Stromal cell of bone marrow (primary cell): ENCODE data around the gene SLC25A45.
A peak's percentile ranks its signal among the peaks of the same experiment; 100 is the strongest.
"Not testable (repeated sequence)": the region's sequence is repeated elsewhere in the genome, so short reads cannot be mapped to it uniquely, and the experiment has no call there.

ENCODE experiments used
- DNase-seq: peaks from one replicate; pipeline ENCODE4 v3.0.0-alpha.2; 2012; ENCODE audit warnings: low read depth

Gene SLC25A45

DNA sequence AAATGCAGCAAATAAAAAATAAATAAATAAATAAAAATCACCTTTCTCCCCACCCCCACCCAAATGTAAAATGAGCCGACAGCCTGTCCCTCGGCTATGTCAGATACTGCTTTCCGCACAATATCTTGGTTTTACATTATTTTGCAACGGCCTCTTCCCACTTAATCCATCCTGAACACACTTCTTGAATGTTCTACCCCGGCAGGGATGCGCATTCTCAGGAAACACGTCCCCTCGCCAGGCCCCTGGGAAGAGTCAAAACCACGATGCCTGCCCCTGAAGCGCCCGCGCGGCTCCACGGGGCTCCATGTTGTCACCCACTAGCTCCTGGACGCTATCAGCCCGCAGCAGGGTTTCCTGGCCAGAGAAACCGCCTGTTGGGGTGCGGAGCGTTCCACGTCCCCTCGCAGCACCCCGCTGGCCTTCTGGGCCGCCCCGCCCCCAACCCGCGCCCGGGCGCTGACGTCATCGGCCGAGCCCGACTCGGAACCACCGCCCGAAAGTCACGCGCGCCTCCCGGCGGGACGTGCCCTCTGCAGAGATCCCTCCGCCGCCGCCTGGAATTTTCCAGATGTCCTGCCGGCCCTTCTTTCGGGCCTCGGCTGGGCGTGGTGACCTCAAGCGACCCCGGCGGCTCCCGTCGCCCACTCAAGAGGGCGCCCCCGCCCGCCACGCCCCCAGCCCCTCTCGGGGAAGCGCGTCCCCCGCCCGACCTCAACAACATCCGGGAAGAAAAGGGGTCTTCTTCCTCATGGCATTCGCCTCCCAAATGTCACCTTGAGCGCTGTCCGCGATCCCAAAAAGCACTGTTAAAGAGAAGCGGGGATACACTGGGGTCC, 39.6 kb upstream of the SLC25A45 start:
- peak; percentile 93 for DNase-seq

DNA sequence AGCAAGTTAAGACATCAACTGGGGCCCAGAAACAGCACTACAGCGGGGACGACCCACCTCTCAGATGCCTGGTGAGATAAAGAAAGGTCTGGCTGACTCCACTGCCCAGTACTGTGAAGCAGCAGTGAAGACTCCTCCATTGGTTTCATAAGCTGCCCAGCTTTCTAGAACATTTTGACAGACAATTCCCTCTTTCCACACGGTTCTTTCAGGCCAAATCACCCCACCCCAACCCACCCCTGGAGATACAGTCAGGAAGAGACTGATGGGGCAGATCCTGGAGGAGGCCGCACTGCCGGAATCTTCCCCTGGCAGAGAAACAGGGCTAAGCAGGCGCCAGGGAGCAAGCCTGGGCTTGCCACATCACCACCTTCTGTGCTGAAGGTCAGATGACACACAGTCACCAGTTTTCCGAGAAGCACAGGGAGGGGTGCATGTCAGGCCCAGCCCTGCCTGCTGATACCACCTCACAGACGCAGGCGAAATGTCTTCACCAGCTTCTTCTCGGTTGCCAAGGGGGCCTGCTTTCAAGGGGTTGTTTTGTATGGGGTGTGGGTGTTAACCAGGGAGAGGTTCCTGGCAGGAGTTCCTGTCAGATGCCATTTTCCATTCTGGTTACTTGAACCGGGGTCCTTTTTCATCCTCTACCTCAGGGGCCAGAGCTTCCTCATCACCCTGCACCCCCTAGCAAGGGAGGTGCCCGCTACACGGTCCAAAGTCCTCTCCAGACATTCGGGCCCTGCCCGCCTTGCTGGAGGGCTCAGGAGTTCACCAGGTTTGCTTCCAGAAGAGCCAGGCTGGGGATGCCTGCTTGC, 38.7 kb upstream of the SLC25A45 start:
- peak; percentile 100 for DNase-seq

DNA sequence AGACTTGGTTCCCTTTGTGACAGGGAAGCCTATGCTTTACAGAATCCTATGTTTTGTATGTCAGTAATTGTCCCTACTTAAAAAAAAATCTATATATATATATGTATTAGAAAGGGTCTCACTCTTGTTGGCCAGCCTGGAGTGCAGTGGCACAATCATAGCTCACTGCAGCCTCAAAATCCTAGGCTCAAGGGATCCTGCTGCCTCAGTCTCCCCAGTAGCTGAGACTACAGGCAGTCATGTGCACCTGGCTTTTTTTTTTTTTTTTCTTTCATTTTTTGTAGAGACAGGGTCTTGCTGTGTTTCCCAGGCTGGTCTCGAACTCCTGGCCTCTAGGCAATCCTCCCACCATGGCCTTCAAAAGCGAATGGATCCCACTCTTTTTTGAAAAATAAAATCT, 38.1 kb upstream of the SLC25A45 start:
- DNase-seq: no peak

DNA sequence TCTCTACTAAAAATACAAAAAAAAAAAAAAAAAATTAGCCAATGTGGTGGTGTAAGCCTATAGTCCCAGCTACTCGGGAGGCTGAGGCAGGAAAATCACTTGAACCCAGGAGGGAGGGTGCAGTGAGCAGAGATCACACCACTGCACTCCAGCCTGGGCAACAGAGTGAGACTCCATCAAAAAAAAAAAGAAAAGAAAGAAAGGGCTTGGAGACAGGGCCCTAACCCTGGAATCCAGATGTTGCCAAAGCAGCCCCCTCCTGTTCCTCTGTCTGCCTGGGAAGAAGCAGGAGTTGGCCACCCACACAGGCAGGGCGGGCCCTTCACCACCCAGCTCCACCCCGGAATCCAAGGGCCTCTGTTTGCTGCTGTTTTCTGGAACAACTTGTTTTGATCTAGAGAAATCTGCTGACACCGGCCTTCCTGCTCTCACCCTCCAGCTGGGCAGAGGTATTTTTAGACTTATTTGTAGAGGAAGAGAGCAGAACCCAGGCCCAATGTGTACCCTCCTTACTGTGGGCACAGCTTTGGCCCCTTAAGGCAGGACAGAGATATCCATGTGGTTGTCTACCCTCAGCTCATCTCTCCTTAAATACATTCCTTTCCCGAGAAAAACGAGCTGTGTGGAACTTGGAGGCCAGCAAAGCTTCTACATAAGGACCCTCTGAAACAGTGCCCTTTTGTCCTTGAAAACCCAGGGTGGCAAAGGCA, 37.5 kb upstream of the SLC25A45 start:
- DNase-seq: peak; percentile 94

DNA sequence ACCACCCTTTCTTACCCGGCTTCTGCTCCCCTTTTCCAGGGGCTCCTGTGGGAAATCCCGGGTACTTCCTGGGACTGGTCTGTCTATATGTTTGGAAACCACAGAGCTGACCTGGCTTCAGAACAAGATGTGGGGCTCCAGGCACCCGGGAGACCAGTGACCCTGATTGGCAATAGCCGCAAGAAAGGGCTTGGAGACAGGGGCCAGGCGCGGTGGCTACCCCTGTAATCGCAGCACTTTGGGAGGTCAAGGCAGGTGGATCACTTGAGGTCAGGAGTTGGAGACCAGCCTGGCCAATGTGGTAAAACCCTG, 37.0 kb upstream of the SLC25A45 start:
- no peak for DNase-seq

DNA sequence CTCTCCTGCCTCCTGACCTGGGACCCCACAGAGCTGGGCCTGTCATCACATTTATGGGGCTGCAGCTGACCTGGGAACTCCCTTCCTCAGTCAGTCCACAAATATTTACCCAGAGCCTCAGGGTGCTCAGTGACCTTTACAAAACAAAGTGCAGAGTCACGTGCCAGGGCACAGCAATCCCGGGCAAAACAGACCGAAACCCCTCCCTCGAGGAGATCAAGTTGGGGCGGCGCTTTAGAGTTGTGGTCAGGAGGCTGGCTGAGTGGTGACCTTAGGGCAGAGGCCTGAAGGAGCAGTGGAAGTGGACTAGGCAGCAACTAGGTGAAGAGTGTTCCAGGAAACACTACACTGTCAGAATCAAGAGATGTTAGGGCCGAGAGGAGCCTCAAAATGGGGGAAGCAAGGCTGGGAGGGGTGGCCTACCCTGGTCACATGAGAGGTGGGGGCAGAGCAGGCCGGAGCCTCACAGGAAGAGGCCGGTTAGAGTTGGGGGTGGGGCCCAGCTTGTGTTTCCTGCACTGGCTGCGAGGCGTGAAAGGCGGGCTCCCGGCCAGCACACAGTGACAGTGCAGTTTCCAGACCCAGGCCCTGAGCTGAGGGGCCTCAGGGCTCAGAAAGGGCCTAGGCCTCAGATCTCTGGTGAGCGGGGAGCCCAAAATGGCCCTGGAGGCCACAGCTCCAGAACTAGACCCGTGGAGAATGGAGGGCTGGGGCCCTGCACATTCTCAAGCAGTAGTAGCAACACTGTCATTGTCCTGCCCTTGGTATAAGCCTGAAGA, 36.4 kb upstream of the SLC25A45 start:
- peak; percentile 98 for DNase-seq

DNA sequence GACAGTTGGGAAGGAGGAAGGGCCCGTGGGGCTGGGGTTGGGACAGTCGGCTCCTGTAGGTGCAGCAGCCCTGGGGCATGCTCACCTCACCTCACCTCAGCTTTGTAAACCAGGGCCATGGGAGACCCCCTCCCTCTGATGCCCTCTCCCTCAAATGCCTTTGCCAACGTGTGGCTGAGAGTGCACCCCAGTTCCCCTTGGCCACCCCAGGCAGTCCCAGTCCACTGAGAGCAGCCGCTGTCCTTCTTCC, 35.9 kb upstream of the SLC25A45 start:
- DNase-seq: no peak

DNA sequence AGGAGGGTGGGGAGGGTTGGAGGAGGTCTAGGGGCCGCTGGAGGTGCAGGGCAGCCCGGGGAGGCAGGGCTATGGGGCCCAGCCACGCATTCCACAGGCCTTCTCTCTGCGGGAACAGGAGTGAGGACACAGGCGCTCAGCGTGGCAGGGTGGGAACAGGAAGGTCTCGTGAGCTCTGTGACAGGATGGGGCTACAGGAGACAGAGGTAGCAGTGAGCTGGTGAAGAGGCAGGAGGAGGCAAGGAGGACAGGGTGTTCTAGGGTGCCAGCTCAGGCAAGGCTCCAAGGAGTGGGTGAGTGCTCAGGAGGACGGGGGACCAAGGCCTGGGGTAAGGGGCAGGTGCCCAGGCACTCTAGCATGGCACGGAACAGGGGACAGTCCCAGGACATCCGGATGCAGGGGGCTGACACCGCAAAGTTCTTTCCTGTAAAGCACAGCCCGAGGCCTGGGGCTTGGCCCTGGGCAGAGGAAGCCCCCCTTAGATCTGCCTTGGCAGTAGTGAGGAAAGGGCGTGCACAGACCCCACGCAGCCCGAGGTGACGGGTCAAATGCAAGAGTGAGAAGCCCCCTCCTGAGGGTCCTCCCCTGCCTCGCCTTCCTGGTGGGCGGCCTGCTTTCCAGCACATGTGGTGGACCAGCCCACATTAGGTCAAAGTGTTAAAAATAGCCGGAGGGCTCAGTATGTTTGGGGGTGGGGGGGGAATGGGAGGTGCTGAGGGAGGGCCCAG, 35.4 kb upstream of the SLC25A45 start:
- DNase-seq: peak; percentile 24

DNA sequence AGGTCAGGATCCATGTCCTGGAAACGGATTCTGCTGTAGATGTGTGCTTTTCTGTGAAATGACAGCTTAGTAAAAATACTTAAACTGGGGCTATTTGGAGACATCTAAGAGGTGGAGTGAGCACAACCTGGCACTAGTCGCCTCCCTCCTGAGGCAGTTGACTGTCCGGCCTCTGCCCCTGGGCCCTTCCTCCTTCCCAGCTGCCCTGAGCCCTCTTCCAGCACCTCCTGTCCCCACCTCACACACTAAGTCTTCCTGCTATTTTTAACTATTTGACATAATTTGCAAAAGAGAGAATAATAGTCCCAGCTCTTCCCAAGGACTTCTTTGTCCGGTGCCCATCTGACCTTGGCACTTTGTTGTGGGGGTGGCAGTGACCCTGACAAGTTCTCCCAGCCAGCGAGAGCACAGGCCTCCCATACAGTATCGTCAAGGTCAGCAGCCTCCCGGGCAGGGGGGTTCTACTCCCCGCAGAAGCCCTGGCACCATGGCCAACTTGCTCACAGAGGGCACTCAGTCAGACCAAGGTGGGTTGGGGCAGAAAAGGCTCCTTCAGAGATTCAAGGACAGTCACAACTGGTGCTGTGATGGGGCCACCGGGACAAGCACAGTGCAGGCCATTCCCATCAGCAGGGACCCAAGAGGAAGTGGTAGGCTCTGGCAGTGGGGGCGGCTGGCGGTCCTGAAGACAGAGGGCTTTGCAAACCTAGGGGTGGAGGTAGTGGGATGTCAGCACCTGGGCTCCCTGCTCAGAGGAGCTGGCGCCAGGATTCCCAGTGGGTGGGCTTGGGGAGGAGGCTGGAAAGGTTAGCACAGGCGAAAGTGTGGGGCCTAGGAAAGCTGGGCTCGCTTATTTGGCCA, 34.6 kb upstream of the SLC25A45 start:
- no peak for DNase-seq

DNA sequence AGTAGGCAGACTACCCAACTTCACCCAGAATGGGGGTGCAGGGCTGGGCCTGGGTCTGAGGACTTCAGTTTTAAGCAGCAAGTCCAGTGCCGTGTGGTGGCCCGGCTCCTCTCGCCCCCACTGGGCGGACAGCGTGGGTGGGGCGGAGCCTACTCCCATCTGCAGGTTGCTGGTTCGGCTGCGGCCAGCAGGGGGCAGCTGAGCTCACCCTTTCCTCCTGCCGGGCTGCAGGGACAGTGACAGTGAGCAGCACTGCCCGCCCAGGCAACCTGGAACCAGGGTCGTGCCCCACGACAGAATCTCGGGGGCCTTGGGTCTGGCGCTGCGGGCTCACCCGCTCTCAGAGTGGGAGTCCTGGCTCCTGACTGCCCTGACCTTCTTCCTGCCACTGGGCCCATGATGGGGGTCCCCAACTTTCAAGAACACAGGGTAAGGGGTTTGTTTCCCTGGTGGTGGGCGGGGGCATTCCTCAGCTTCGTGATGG, 33.9 kb upstream of the SLC25A45 start:
- peak; percentile 56 for DNase-seq

DNA sequence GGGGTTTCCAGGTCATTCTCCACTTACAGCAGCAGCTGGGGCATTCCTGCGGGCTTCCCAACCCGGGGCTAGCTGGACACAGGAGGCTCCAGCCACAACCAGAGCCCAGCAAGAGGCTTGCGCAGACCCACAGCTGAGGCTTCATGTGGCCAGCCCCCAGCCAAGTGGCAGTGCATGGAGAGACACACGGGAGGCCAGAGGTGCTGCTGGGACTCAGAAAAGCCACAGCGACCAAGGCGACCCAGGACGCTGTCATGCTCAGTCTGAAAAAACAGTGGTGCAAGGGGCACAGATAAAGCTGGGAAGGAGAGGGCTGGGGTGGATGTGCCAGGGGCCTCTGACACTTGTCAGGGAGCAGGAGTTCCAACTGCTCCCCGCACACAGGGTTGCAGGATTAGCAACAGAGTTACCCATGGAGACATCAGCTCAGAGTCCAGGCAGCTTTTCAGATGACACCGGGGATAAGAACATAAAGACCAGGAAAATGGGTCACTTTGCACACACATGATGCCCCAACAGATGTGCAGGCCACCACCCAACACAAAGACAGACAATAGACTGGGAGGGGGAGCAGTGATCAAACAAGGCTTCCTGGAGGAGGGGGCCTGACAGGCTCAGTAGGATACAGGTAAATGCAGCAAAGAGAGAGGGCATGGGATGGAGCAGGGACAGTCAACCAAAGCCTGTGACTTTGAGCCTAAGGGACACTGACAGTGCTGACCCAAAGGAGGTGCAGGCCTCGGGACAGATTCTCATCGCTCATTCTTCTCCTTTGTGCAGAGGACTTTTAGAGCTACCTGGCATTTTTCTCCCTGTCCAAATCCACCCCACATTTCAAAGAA, 33.3 kb upstream of the SLC25A45 start:
- DNase-seq: no peak

DNA sequence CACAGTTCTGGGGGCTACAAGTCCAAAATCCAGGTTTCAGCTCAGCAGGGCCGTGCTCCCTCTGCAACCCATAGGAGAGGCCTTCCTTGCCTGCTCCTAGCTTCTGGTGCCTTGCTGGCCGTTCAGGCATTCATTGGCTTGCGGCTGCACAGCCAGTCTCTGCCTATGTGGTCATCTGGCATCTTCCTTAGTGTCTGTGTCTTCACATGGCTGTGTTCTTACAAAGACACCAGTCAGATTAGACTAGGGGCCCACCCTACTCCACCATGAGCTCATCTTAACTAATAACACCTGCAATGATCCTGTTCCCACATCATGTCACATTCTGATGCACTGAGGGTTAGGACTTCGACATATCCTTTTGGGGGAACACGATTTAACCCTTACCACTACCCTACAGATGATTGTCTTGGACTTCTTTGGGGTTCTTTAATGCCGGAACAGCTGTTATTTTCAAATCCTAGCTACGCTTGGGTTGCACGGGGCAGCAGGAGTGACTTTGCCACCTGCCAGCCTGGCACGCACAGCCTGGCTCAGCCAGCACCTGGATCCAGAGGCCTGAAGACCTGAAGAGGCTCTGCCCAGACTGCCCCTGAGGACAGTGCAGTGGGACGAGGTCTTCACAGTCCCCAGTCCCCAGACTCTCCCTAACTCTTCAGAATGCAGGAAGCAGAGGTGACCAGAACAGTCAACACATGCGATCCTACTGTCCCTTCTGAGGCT, 32.5 kb upstream of the SLC25A45 start:
- no peak for DNase-seq

DNA sequence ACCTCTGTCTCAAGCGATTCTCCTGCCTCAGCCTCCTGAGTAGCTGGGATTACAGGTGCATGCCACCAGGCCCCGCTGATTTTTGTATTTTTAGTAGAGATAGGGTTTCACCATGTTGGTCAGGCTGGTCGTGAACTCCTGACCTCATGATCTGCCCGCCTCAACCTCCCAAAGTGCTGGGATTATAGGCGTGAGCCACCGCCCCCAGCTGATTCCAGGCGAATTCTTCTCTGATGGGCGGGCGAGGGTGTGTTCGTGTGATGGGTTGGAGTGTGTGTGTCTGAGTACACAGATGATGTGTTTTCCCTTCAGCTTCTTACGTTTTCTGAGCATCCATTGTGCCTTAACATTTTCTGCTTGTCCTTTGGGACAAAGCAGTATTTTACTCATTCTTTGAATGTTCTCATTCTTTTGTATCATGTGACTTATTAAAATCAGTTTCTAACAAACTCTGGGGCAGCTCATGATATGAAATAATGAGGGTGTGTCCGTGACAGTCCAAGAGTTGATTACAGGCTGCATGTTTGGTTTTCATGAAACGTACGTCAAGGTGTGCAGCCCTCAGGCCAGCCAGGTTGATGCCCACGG, 30.7 kb upstream of the SLC25A45 start:
- DNase-seq: not testable (repeated sequence)

DNA sequence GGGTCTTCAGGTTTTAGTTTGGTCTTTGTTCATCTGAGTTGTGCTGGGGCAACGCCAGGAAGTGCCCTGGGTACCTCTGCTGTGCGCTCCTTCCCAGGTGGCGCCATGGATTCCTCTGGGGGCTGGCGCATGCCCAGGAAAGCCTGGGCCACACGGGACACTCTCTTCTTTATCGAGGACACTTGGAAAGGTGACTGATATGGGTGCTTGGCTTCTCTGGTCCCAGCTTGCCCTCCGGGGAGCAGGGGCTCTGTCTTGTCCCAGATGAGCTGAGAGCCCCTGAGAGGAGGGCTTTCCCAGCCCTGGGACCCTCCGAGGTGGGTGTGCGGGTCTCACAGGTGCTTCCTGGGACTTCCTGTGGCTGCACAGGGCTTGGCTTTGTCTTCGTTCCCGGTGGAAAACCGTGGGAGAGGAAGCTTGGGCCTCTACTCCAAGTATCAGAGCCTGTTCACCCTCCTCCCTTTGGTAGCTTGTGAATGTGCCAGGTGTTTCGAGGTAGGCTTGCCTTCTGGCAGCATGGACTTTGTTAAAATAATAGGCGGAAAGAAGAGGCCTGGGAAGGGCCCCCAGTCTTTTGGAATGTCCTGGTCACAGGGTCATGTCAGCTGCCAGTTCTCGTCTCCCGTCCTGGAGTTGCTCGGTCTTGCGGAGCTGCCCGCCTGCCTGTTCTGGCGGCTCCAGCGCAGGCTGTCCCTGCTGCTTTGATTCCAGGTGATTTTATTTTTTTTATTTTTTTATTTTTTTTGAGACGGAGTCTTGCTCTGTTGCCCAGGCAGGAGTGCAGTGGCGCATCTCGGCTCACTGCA, 30.0 kb upstream of the SLC25A45 start:
- DNase-seq: no peak

DNA sequence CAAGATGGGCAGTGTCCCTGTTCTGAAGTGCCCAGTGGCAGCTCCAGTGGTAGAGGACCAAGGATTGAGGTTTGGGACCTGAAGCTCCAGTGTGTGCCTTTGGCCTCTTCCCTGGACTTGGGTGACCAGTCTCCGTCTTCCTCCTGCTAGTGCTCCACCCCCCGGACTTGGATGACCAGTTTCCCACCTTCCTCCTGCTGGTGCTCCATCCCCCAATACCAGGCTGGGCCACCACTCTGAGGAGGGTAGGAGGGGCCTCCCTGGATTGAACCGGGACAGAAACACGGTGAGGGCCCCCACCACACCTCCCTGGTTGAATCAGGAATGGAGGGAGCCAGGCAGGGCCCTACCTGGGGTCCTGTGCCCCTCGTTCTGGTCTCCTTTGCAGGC, 29.2 kb upstream of the SLC25A45 start:
- DNase-seq: no peak

DNA sequence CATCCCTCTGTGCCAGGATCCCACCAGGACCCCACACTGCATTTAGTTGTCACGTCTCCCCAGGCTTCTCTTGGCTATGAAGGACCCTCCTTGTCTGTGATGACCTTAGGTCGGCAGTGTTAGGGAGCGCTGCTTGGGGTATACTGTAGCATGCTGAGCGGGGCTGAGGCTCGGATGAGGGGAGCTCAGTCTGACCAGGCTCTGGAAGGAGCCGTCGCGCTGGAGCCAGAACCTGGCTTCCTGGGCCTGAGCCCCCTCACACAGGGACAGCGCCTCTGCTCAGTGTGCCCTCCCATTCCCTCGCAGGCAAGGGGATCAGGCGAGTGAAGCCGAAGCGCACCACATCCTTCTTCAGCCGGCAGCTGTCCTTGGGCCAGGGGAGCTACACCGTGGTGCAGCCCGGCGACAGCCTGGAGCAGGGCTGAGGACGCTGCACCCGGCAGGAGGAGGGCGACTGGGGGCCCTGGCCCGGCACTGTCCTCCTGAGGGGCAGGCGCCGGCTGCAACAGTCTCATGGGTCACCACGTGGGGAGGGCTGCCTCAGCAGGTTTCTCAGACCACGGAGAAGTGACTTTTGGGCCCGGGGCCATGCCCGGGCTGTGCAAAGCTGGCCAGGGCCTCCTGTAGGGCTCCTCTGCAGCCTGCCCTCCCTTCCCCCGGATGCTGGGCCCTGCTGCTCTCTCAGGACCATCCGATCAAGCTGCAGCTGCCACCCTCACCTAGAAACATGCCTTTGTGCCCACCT, 28.7 kb upstream of the SLC25A45 start:
- DNase-seq: no peak
